Measurements from ENCODE around the gene CDYL.

- no peak for TF ChIP-seq GATA2 (IDR thresholded peaks at IDR 0.05; ENCODE audit: low read depth, low read length)
- TF ChIP-seq GATA3 (IDR thresholded peaks at IDR 0.05; ENCODE audit: low read depth, low read length), result no peak
These were observed 32.3 kb upstream of the CDYL start for GRCh38 chr6:4743926-4744325.
